ENCODE measurements around the gene CCDC18.
"Not testable (repeated sequence)": the region's sequence is repeated elsewhere in the genome, so short reads cannot be mapped to it uniquely, and the experiment has no call there.

CCDC18 gene

DNA sequence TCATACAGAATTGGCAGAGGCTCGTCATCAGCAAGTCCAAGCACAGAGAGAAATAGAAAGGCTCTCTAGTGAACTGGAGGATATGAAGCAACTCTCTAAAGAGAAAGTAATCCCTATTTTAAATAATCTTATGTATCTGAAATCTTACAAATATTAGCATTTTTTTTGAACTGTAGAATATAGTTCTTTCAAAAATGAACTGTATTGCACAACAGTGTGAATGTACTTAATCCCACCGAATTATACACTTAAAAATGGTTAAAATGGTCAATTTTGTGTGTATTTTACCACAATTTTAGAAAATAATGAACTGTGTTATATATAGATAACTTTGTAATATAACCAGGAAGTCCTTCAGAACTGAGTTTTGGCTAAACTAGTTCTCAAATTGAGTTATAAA lies 75.9 kb downstream of the CCDC18 start:
- CTCF ChIA-PET = interaction anchor here (1.4 kb wide), 1 partner anchor 783 kb away, joined by 3 read pairs; no protein-coding TSS in a partner anchor
- POLR2A ChIA-PET = no interaction called here
- Histone ChIP-seq H3K4me1 (ENCODE audit: control insufficient read depth, insufficient read depth, low read length) (no peaks in the 10 kb centered on the region), H3K9me3 (ENCODE audit: control insufficient read depth, insufficient read depth, low read depth, low read length) (no peaks in the 10 kb centered on the region), H3K4me3 (ENCODE audit: low read depth, low read length) (no peak overlapping the region), H3K36me3 (ENCODE audit: control insufficient read depth in 2 of 2, insufficient read depth in 1 of 2, low read length in 2 of 2) (peaks cover 7 to 22% of the 10 kb centered on the region in 2 experiments), H3K27ac (ENCODE audit: extremely low read depth, low read depth, low read length) (no peak overlapping the region)
- no peak for TF ChIP-seq KLF16 (tag by site-specific recombination; IDR thresholded peaks at IDR 0.05)
- no peak for TF ChIP-seq ZNF302 (tag by site-specific recombination; IDR thresholded peaks at IDR 0.05; ENCODE audit: low read depth)
- no peak for TF ChIP-seq ZNF350 (tag by site-specific recombination; IDR thresholded peaks at IDR 0.05)
- TF ChIP-seq ZNF658 (tag by site-specific recombination; IDR thresholded peaks at IDR 0.05) = no peak
- TF ChIP-seq ZNF157 (tag by site-specific recombination; IDR thresholded peaks at IDR 0.05) = no peak
- TF ChIP-seq ZNF354C (tag by site-specific recombination; IDR thresholded peaks at IDR 0.05; ENCODE audit: borderline replicate concordance, low read depth) = no peak
- TF ChIP-seq HOXD13 (CRISPR knock-in tag; IDR thresholded peaks at IDR 0.05; ENCODE audit: borderline replicate concordance) = no peak

DNA sequence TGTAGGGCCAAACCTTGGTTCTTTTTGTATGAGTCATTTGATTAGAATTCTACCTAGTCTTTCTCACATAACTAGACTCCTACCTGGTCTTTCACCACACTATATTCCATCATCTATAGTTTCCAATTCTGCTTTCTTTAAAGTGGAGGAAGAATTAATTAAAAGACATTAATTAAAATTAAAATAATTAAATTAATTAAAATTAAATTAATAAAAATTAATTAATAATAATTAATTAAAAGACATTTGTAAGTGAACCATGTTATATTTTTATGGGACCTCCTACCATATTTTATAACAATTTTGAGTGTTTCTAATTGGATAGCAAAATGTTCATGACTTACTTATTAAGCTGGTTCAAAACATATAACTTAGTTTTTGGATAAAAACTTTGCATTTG lies 77.4 kb downstream of the CCDC18 start:
- Histone ChIP-seq H3K4me1 (ENCODE audit: control insufficient read depth, insufficient read depth, low read length) (no peaks in the 10 kb centered on the region), H3K27ac (ENCODE audit: extremely low read depth, low read depth, low read length) (no peak overlapping the region), H3K36me3 (ENCODE audit: control insufficient read depth in 2 of 2, insufficient read depth in 1 of 2, low read length in 2 of 2) (peaks cover 7 to 37% of the 10 kb centered on the region in 2 experiments), H3K9me3 (ENCODE audit: control insufficient read depth, insufficient read depth, low read depth, low read length) (no peaks in the 10 kb centered on the region), H3K4me3 (ENCODE audit: low read depth, low read length) (no peak overlapping the region)
- TF ChIP-seq, protein P1, sequence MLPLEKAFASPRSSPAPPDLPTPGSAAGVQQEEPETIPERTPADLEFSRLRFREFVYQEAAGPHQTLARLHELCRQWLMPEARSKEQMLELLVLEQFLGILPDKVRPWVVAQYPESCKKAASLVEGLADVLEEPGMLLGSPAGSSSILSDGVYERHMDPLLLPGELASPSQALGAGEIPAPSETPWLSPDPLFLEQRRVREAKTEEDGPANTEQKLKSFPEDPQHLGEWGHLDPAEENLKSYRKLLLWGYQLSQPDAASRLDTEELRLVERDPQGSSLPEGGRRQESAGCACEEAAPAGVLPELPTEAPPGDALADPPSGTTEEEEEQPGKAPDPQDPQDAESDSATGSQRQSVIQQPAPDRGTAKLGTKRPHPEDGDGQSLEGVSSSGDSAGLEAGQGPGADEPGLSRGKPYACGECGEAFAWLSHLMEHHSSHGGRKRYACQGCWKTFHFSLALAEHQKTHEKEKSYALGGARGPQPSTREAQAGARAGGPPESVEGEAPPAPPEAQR (tag by site-specific recombination; IDR thresholded peaks at IDR 0.05) = no peak
- TF ChIP-seq ZNF202 (tag by site-specific recombination; IDR thresholded peaks at IDR 0.05; ENCODE audit: borderline replicate concordance) (no peak), ZNF302 (tag by site-specific recombination; IDR thresholded peaks at IDR 0.05; ENCODE audit: low read depth) (no peak), ZNF132 (tag by site-specific recombination; IDR thresholded peaks at IDR 0.05; ENCODE audit: borderline replicate concordance) (no peak)
- ChIA-PET POLR2A (interaction anchor here (1.6 kb wide), 1 partner anchor 18 kb away, joined by 4 read pairs; no protein-coding TSS in a partner anchor), CTCF (interaction anchor here (0.7 to 1.1 kb wide), 2 partner anchors 47 to 592 kb away, joined by 3 read pairs; no protein-coding TSS in a partner anchor)

DNA sequence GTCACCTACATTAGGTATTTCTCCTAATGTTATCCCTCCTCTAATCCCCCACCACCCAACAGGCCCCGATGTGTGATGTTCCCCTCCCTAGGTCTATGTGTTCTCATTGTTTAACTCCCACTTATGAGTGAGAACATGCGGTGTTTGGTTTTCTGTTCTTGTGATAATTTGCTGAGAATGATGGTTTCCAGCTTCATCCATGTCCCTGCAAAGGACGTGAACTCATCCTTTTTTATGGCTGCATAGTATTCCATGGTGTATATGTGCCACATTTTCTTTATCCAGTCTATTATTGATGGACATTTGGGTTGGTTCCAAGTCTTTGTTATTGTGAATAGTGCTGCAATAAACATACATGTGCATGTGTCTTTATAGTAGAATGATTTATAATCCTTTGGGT lies 80.2 kb downstream of the CCDC18 start:
- H3K36me3 ChIP-seq (ENCODE audit: control insufficient read depth in 2 of 2, insufficient read depth in 1 of 2, low read length in 2 of 2) = peaks cover 7 to 56% of the 10 kb centered on the region in 2 experiments
- peak; percentile 92 for TF ChIP-seq ZNF146 (tag by site-specific recombination; IDR thresholded peaks at IDR 0.05)
- TF ChIP-seq, protein P2, sequence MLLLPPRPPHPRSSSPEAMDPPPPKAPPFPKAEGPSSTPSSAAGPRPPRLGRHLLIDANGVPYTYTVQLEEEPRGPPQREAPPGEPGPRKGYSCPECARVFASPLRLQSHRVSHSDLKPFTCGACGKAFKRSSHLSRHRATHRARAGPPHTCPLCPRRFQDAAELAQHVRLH (tag by site-specific recombination; IDR thresholded peaks at IDR 0.05) = peak; percentile 31; the same call in 1 of the 2 replicates
- H3K4me3 ChIP-seq (ENCODE audit: low read depth, low read length); POLR2A ChIA-PET; H3K4me1 ChIP-seq (ENCODE audit: control insufficient read depth, insufficient read depth, low read length); H3K27ac ChIP-seq (ENCODE audit: extremely low read depth, low read depth, low read length); CTCF ChIA-PET; H3K9me3 ChIP-seq (ENCODE audit: control insufficient read depth, insufficient read depth, low read depth, low read length): not testable (repeated sequence)

DNA sequence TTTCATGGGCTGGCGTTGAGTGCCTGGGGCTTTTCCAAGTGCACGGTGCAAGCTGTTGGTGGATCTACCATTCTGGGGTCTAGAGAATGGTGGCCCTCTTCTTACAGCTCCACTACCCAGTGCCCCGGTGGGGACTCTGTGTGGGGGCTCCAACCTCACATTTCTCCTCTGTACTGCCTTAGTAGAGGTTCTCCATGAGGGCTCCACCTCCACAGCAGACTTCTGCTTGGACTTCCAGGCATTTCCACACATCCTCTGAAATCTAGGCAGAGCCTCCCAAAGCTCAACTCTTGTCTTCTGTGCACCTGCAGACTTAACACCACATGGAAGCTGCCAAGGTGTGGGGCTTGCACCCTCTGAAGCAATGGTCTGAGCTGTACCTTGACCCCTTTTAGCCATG lies 82.1 kb downstream of the CCDC18 start:
- CTCF ChIA-PET = interaction anchor here (0.6 kb wide), 1 partner anchor 312 kb away, joined by 3 read pairs; no protein-coding TSS in a partner anchor
- TF ChIP-seq SETDB1 (IDR thresholded peaks at IDR 0.05; ENCODE audit: insufficient read length, low read length) = peak; percentile 85
- TF ChIP-seq ZNF341 (tag by site-specific recombination; IDR thresholded peaks at IDR 0.05; ENCODE audit: low read depth) = no peak
- TF ChIP-seq, protein P3, sequence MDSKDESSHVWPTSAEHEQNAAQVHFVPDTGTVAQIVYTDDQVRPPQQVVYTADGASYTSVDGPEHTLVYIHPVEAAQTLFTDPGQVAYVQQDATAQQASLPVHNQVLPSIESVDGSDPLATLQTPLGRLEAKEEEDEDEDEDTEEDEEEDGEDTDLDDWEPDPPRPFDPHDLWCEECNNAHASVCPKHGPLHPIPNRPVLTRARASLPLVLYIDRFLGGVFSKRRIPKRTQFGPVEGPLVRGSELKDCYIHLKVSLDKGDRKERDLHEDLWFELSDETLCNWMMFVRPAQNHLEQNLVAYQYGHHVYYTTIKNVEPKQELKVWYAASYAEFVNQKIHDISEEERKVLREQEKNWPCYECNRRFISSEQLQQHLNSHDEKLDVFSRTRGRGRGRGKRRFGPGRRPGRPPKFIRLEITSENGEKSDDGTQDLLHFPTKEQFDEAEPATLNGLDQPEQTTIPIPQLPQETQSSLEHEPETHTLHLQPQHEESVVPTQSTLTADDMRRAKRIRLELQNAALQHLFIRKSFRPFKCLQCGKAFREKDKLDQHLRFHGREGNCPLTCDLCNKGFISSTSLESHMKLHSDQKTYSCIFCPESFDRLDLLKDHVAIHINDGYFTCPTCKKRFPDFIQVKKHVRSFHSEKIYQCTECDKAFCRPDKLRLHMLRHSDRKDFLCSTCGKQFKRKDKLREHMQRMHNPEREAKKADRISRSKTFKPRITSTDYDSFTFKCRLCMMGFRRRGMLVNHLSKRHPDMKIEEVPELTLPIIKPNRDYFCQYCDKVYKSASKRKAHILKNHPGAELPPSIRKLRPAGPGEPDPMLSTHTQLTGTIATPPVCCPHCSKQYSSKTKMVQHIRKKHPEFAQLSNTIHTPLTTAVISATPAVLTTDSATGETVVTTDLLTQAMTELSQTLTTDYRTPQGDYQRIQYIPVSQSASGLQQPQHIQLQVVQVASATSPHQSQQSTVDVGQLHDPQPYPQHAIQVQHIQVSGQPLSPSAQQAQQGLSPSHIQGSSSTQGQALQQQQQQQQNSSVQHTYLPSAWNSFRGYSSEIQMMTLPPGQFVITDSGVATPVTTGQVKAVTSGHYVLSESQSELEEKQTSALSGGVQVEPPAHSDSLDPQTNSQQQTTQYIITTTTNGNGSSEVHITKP (tag by site-specific recombination; IDR thresholded peaks at IDR 0.05) = no peak
- TF ChIP-seq ZNF701 (tag by site-specific recombination; IDR thresholded peaks at IDR 0.05) = no peak
- TF ChIP-seq ZNF311 (tag by site-specific recombination; IDR thresholded peaks at IDR 0.05; ENCODE audit: borderline replicate concordance) = no peak
- 0 out of 2 replicates have a peak, but pooled peaks have one; percentile 25 for TF ChIP-seq ZNF558 (tag by site-specific recombination; IDR thresholded peaks at IDR 0.05)
- no peak for TF ChIP-seq ZNF37A (tag by site-specific recombination; IDR thresholded peaks at IDR 0.05)
- TF ChIP-seq ZNF2 (tag by site-specific recombination; IDR thresholded peaks at IDR 0.05) = no peak
- TF ChIP-seq, protein P4, sequence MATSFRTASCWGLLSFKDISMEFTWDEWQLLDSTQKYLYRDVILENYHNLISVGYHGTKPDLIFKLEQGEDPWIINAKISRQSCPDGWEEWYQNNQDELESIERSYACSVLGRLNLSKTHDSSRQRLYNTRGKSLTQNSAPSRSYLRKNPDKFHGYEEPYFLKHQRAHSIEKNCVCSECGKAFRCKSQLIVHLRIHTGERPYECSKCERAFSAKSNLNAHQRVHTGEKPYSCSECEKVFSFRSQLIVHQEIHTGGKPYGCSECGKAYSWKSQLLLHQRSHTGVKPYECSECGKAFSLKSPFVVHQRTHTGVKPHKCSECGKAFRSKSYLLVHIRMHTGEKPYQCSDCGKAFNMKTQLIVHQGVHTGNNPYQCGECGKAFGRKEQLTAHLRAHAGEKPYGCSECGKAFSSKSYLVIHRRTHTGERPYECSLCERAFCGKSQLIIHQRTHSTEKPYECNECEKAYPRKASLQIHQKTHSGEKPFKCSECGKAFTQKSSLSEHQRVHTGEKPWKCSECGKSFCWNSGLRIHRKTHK (tag by site-specific recombination; IDR thresholded peaks at IDR 0.05) = no peak
- TF ChIP-seq MZF1 (tag by site-specific recombination; IDR thresholded peaks at IDR 0.05; ENCODE audit: borderline replicate concordance) = no peak

More for the DNA sequence above, 82.1 kb downstream of the CCDC18 start:
- POLR2A ChIA-PET = no interaction called here
- Histone ChIP-seq H3K4me3 (ENCODE audit: low read depth, low read length) (no peak overlapping the region), H3K36me3 (ENCODE audit: control insufficient read depth in 2 of 2, insufficient read depth in 1 of 2, low read length in 2 of 2) (peaks cover 4 to 56% of the 10 kb centered on the region in 2 experiments; a peak in 2 of 3 replicates), H3K27ac (ENCODE audit: extremely low read depth, low read depth, low read length) (no peak overlapping the region), H3K4me1 (ENCODE audit: control insufficient read depth, insufficient read depth, low read length) (no peaks in the 10 kb centered on the region), H3K9me3 (ENCODE audit: control insufficient read depth, insufficient read depth, low read depth, low read length) (no peaks in the 10 kb centered on the region)
